Measurements from ENCODE around the gene RPL27A. TPM values are rescaled to one million over a fixed set of nuclear protein-coding genes. Genes with fewer than 3 reads are reported as not detected.

RPL27A gene
- total RNA-seq, 1 donor, result 673 TPM

GRCh38 chr11:8697054-8697453, 14.5 kb downstream of the RPL27A start:
- TF ChIP-seq CTCF (IDR thresholded peaks at IDR 0.05; ENCODE audit: insufficient read depth, low read depth, low read length), result no peak
- no peak for DNase-seq (ENCODE audit: low read depth)
- H3K4me3 ChIP-seq (ENCODE audit: low read depth, low read length), result no peak overlapping the region

GRCh38 chr11:8698379-8698851, 15.8 kb downstream of the RPL27A start:
- no peak overlapping the region for H3K4me3 ChIP-seq (ENCODE audit: low read depth, low read length)
- TF ChIP-seq CTCF (IDR thresholded peaks at IDR 0.05; ENCODE audit: insufficient read depth, low read depth, low read length), result no peak
- DNase-seq (ENCODE audit: low read depth), result no peak

- TF ChIP-seq CTCF (IDR thresholded peaks at IDR 0.05; ENCODE audit: insufficient read depth, low read depth, low read length), result no peak
- H3K4me3 ChIP-seq (ENCODE audit: low read depth, low read length), result no peak overlapping the region
- DNase-seq (ENCODE audit: low read depth), result no peak
Measured at GRCh38 chr11:8698917-8699441, 16.4 kb downstream of the RPL27A start.

- DNase-seq (ENCODE audit: low read depth), result no peak
- H3K4me3 ChIP-seq (ENCODE audit: low read depth, low read length), result no peak overlapping the region
- no peak for TF ChIP-seq CTCF (IDR thresholded peaks at IDR 0.05; ENCODE audit: insufficient read depth, low read depth, low read length)
Measured at GRCh38 chr11:8699903-8700302, 17.3 kb downstream of the RPL27A start.

GRCh38 chr11:8701891-8702597, 19.5 kb downstream of the RPL27A start:
- no peak for TF ChIP-seq CTCF (IDR thresholded peaks at IDR 0.05; ENCODE audit: insufficient read depth, low read depth, low read length)
- DNase-seq (ENCODE audit: low read depth), result no peak
- H3K4me3 ChIP-seq (ENCODE audit: low read depth, low read length), result no peak overlapping the region

- no peak for DNase-seq (ENCODE audit: low read depth)
- no peak for TF ChIP-seq CTCF (IDR thresholded peaks at IDR 0.05; ENCODE audit: insufficient read depth, low read depth, low read length)
- H3K4me3 ChIP-seq (ENCODE audit: low read depth, low read length), result no peak overlapping the region
Measured at GRCh38 chr11:8702598-8702915, 20.0 kb downstream of the RPL27A start.

GRCh38 chr11:8704136-8704535, 21.5 kb downstream of the RPL27A start:
- no peak for DNase-seq (ENCODE audit: low read depth)
- no peak for TF ChIP-seq CTCF (IDR thresholded peaks at IDR 0.05; ENCODE audit: insufficient read depth, low read depth, low read length)
- no peak overlapping the region for H3K4me3 ChIP-seq (ENCODE audit: low read depth, low read length)
